A549 (cell line): ENCODE measurements around the gene KSR2. TPM values are rescaled to one million over a fixed set of nuclear protein-coding genes. Genes with fewer than 3 reads are reported as not detected.

ENCODE experiments used
- ATAC-seq, 2 experiments: fragments of 200-7000 bp in 1 of 2; fragments of >200 bp in 1 of 2; cut with Nextera tagmentation in 1 of 2; cut with Tn5 transposase in 1 of 2; 3 replicates each; pipeline versions ENCODE4 v1.8.0 to v1.9.1; 2018 to 2020; ENCODE audit warnings: mild to moderate bottlenecking in 1 of 2, moderate library complexity in 1 of 2
- CTCF ChIA-PET: fragments of 300-600 bp; sonication (Branson Sonifier 250); formaldehyde crosslinking; extraction: SDS; loops from one replicate; lab custom pipeline; 2021; ENCODE audit warnings: antibody characterized with exemption, inconsistent platforms; lab: Yijun Ruan, JAX
- POLR2A ChIA-PET: fragments of 350-600 bp; formaldehyde crosslinking; extraction: SDS; loops from one replicate; lab custom pipeline; 2021; ENCODE audit warnings: antibody characterized with exemption, inconsistent platforms; lab: Yijun Ruan, JAX
- DNase-seq, 2 experiments: peaks; one replicate each; pipeline versions ENCODE4 v3.0.0 to v3.0.0-alpha.2; 2011 to 2016; ENCODE audit warnings: low read depth in 1 of 2, low spot score in 1 of 2
- FAIRE-seq: peaks from 2 replicates; lab custom pipeline; 2011; peaks lifted over from hg19 to GRCh38; lab: Jason Lieb, UNC
- H3K27ac ChIP-seq, 2 experiments: fragments of >200 bp; sonication (Bioruptor Twin); formaldehyde crosslinking; 3 replicates each; pipeline ENCODE4 v1.5.1; 2016 to 2017
- H3K4me1 ChIP-seq: fragments of >200 bp; sonication (Bioruptor Twin); formaldehyde crosslinking; 3 replicates; pipeline ENCODE4 v1.6.1; 2016
- H3K4me2 ChIP-seq: fragments of >200 bp; sonication (Bioruptor Twin); formaldehyde crosslinking; 3 replicates; pipeline ENCODE4 v1.6.1; 2016
- H3K4me3 ChIP-seq: fragments of >200 bp; sonication (Bioruptor Twin); formaldehyde crosslinking; 3 replicates; pipeline ENCODE4 v1.5.1; 2016
- H3K9me3 ChIP-seq: fragments of >200 bp; sonication (Bioruptor Twin); formaldehyde crosslinking; 3 replicates; pipeline ENCODE4 v1.6.1; 2016
- BHLHE40 ChIP-seq: IDR thresholded peaks from 2 replicates; pipeline ENCODE4 v1.6.1; 2012; ENCODE audit warnings: low read depth, low read length, inconsistent platforms
- CBX2 ChIP-seq: fragments of 200-600 bp; sonication (generic); IDR thresholded peaks from 2 replicates; pipeline ENCODE4 v1.6.1; 2016; ENCODE audit warnings: low read depth, mild to moderate bottlenecking, borderline replicate concordance
- CBX8 ChIP-seq: fragments of 200-600 bp; sonication (generic); IDR thresholded peaks from 2 replicates; pipeline ENCODE4 v1.6.1; 2016
- E2F6 ChIP-seq: IDR thresholded peaks from 2 replicates; pipeline ENCODE4 v1.6.1; 2012; ENCODE audit warnings: low read depth, borderline replicate concordance
- ESRRA ChIP-seq: fragments of 150-350 bp; IDR thresholded peaks from 2 replicates; pipeline ENCODE4 v1.6.1; 2014; ENCODE audit warnings: mild to moderate bottlenecking, low read length, borderline replicate concordance
- FOSL2 ChIP-seq, 2 experiments: fragments of 450-650 bp in 1 of 2; fragments of >200 bp in 1 of 2; sonication (Bioruptor Twin) in 1 of 2; formaldehyde crosslinking; IDR thresholded peaks; 2 replicates each; pipeline versions ENCODE4 v1.5.0 to v1.6.1; 2016 to 2020; ENCODE audit warnings: mild to moderate bottlenecking in 1 of 2, moderate library complexity in 1 of 2
- FOXS1 ChIP-seq: fragments of 250-450 bp; sonication (Bioruptor Pico); IDR thresholded peaks from 2 replicates; pipeline ENCODE4 v1.5.0; 2020; ENCODE audit warnings: mild to moderate bottlenecking, moderate library complexity
- GATA3 ChIP-seq: IDR thresholded peaks from 2 replicates; pipeline ENCODE4 v1.6.1; 2012; ENCODE audit warnings: borderline replicate concordance
- HDAC2 ChIP-seq: fragments of 200-600 bp; sonication (generic); IDR thresholded peaks from 2 replicates; pipeline ENCODE4 v1.6.1; 2016
- HES2 ChIP-seq: fragments of >200 bp; sonication (Bioruptor Twin); formaldehyde crosslinking; IDR thresholded peaks from 2 replicates; pipeline ENCODE4 v1.6.1; 2016
- HEYL ChIP-seq: fragments of 250-450 bp; sonication (Bioruptor Pico); IDR thresholded peaks from 2 replicates; pipeline ENCODE4 v1.8.0; 2021; ENCODE audit warnings: mild to moderate bottlenecking, moderate library complexity
- HOXB5 ChIP-seq: fragments of 250-450 bp; sonication (Bioruptor Pico); IDR thresholded peaks from 2 replicates; pipeline ENCODE4 v1.5.0; 2020; ENCODE audit warnings: mild to moderate bottlenecking, moderate library complexity
- KDM5A ChIP-seq: fragments of 200-600 bp; sonication (generic); IDR thresholded peaks from 2 replicates; pipeline ENCODE4 v1.6.1; 2016; ENCODE audit warnings: antibody characterized with exemption, mild to moderate bottlenecking
- MAX ChIP-seq: IDR thresholded peaks from 2 replicates; pipeline ENCODE4 v1.6.1; 2012
- MAZ ChIP-seq: fragments of 150-350 bp; IDR thresholded peaks from 2 replicates; pipeline ENCODE4 v1.6.1; 2014; ENCODE audit warnings: antibody characterized with exemption, low read depth, low read length, borderline replicate concordance
- NPAS2 ChIP-seq: fragments of 250-450 bp; sonication (Bioruptor Pico); IDR thresholded peaks from 2 replicates; pipeline ENCODE4 v1.8.0; 2022; ENCODE audit warnings: mild to moderate bottlenecking, moderate library complexity, borderline replicate concordance
- PBX3 ChIP-seq: IDR thresholded peaks from 2 replicates; pipeline ENCODE4 v1.6.1; 2012
- PHF8 ChIP-seq: fragments of 200-600 bp; sonication (generic); IDR thresholded peaks from 2 replicates; pipeline ENCODE4 v1.6.1; 2016; ENCODE audit warnings: low read depth, mild to moderate bottlenecking, antibody characterized with exemption, moderate library complexity, borderline replicate concordance
- POLR2A ChIP-seq: IDR thresholded peaks from 2 replicates; pipeline ENCODE4 v1.6.1; 2012; ENCODE audit warnings: mild to moderate bottlenecking, low read length
- RAD21 ChIP-seq, 2 experiments: fragments of >200 bp in 1 of 2; sonication (Bioruptor Twin) in 1 of 2; formaldehyde crosslinking in 1 of 2; IDR thresholded peaks in 1 of 2; conservative IDR thresholded peaks in 1 of 2; 2 replicates in 1 of 2; 3 replicates in 1 of 2; pipeline ENCODE4 v1.6.1; 2012 to 2018; ENCODE audit warnings: inconsistent platforms in 1 of 2
- RCOR1 ChIP-seq: fragments of 150-350 bp; IDR thresholded peaks from 2 replicates; pipeline ENCODE4 v1.6.1; 2014; ENCODE audit warnings: antibody characterized with exemption, low read length, low read depth
- REST ChIP-seq: fragments of 200-600 bp; sonication (generic); IDR thresholded peaks from 2 replicates; pipeline ENCODE4 v1.6.1; 2016; ENCODE audit warnings: antibody characterized with exemption, mild to moderate bottlenecking, moderate library complexity
- RFX5 ChIP-seq: fragments of 450-650 bp; IDR thresholded peaks from 2 replicates; pipeline ENCODE4 v1.7.1; 2014; ENCODE audit warnings: antibody characterized with exemption, mild to moderate bottlenecking, moderate library complexity
- SMC3 ChIP-seq: fragments of >200 bp; sonication (Bioruptor Twin); formaldehyde crosslinking; IDR thresholded peaks from 3 replicates; pipeline ENCODE4 v1.6.1; 2018; ENCODE audit warnings: inconsistent platforms
- TP53 ChIP-seq: fragments of 250-450 bp; sonication (Bioruptor Pico); IDR thresholded peaks from 2 replicates; pipeline ENCODE4 v1.5.0; 2021; ENCODE audit warnings: mild to moderate bottlenecking, moderate library complexity
- ZSCAN20 ChIP-seq: fragments of 250-450 bp; sonication (Bioruptor Pico); IDR thresholded peaks from 2 replicates; pipeline ENCODE4 v1.8.0; 2022; ENCODE audit warnings: mild to moderate bottlenecking, moderate library complexity
- WGBS: methylation state at CpG from one replicate; pipeline ENCODE4 v1.1.6; 2017; ENCODE audit errors: missing lambda C conversion rate; 5-methylcytosine and 5-hydroxymethylcytosine counted together
- polyA plus RNA-seq, 4 experiments: library from polyadenylated mRNA; depleted of rRNA in 3 of 4; stranded (reverse); fragments of >200 nt; fragmentation: RNase III in 1 of 4; extraction: RNeasy Plus Mini Kit Qiagen cat#74134 plus additional on column Dnase treatment in 1 of 4; gene quantifications; 2 replicates in 3 of 4; 3 replicates in 1 of 4; pipeline ENCODE4 v1.2.3, GENCODE V29; 2011 to 2017

Gene KSR2
- polyA plus RNA-seq, 2 of the 4 experiments (the other 2 are of a cell fraction), result 0.37 to 1.2 TPM

GRCh38 chr12:118017926-118018325 lies 49.1 kb upstream of the KSR2 start:
- no peaks in the 10 kb centered on the region for H3K9me3 ChIP-seq
- POLR2A ChIA-PET, result no interaction called here
- H3K27ac ChIP-seq, result no peak overlapping the region
- CTCF ChIA-PET, result interaction anchor here (0.7 to 3.1 kb wide), 2 partner anchors 17 to 143 kb away, joined by 5 to 28 read pairs; no protein-coding TSS in a partner anchor
- H3K4me3 ChIP-seq, result 0 out of 3 replicates have a peak overlapping the region, but pooled peaks have one; percentile 83
- TF ChIP-seq POLR2A, result no peak
- TF ChIP-seq REST, result no peak
- no peak for TF ChIP-seq GATA3
- TF ChIP-seq BHLHE40, result no peak
- TF ChIP-seq ZSCAN20, result no peak
- TF ChIP-seq CBX2, result no peak
- TF ChIP-seq RCOR1, result no peak
- no peak for TF ChIP-seq CBX8
- TF ChIP-seq MAZ, result no peak
- TF ChIP-seq HOXB5 (CRISPR knock-in tag), result no peak
- no peak for TF ChIP-seq ESRRA
- TF ChIP-seq FOSL2 (IDR thresholded peaks at IDR 0.05), result no peak
- TF ChIP-seq FOSL2 (CRISPR knock-in tag; IDR thresholded peaks at IDR 0.05), result no peak
- no peak for TF ChIP-seq TP53 (CRISPR knock-in tag)
- no peak for TF ChIP-seq E2F6
- no peak for TF ChIP-seq KDM5A
- TF ChIP-seq HEYL, result no peak
- no peak for DNase-seq
- no peak for ATAC-seq
- H3K4me1 ChIP-seq, result peaks cover 16% of the 10 kb centered on the region
- no peak for FAIRE-seq
- peak overlapping the region; percentile 90 for H3K4me2 ChIP-seq

GRCh38 chr12:118016424-118017264 lies 47.9 kb upstream of the KSR2 start, which contains the start of gene RFC5:
TSS of gene RFC5 (plus strand) at chr12:118016703. CDS start at chr12:118016828, 125 bp downstream.
- CTCF ChIA-PET, result interaction anchor here (0.7 to 3.1 kb wide), 4 partner anchors 12 to 147 kb away, joined by 3 to 28 read pairs (median 5); no protein-coding TSS in a partner anchor
- peak within 1 kb of the TSS; percentile 90 for H3K4me2 ChIP-seq
- peak; percentile 95 to 98 for DNase-seq
- no peaks in the 10 kb centered on the region for H3K9me3 ChIP-seq
- peak; percentile 96 to 98 for ATAC-seq
- WGBS, result under 1% methylated on average over 40 of the region's 61 CpGs
- peaks cover 16% of the 10 kb centered on the region for H3K4me1 ChIP-seq
- peak within 1 kb of the TSS; percentile 79 to 88 for H3K27ac ChIP-seq
- FAIRE-seq, result no peak
- peak within 1 kb of the TSS; percentile 83 for H3K4me3 ChIP-seq
- POLR2A ChIA-PET, result interaction anchor here (0.6 to 1.1 kb wide), 4 partner anchors 13 to 67 kb away, joined by 3 to 5 read pairs (median 4); partner anchors contain the start of gene WSB2
- peak; percentile 62; the same call in 1 of the 2 replicates for TF ChIP-seq PHF8
- TF ChIP-seq SMC3, result 0 out of 3 replicates have a peak, but pooled peaks have one; percentile 10
- TF ChIP-seq NPAS2 (CRISPR knock-in tag), result no peak
- peak; percentile 89 for TF ChIP-seq MAX
- no peak for TF ChIP-seq HES2
- peak; percentile 99 for TF ChIP-seq REST
- TF ChIP-seq POLR2A, result peak; percentile 75
- TF ChIP-seq RAD21 (conservative IDR thresholded peaks at IDR 0.05 in 1 of 2, IDR thresholded peaks at IDR 0.05 in 1 of 2), result peak in 1 of 2 experiments; percentile 14; a peak in 1 of 5 replicates
- peak; percentile 86 for TF ChIP-seq KDM5A
- TF ChIP-seq HDAC2, result peak; percentile 73; the same call in 1 of the 2 replicates
- TF ChIP-seq FOXS1, result no peak
- no peak for TF ChIP-seq ZSCAN20
- 0 out of 2 replicates have a peak, but pooled peaks have one; percentile 53 for TF ChIP-seq RFX5
- TF ChIP-seq PBX3, result 0 out of 2 replicates have a peak, but pooled peaks have one; percentile 20
- peak; percentile 64; the same call in 1 of the 2 replicates for TF ChIP-seq GATA3
